ENCODE results near the gene A4GALT.

The A4GALT gene

DNA sequence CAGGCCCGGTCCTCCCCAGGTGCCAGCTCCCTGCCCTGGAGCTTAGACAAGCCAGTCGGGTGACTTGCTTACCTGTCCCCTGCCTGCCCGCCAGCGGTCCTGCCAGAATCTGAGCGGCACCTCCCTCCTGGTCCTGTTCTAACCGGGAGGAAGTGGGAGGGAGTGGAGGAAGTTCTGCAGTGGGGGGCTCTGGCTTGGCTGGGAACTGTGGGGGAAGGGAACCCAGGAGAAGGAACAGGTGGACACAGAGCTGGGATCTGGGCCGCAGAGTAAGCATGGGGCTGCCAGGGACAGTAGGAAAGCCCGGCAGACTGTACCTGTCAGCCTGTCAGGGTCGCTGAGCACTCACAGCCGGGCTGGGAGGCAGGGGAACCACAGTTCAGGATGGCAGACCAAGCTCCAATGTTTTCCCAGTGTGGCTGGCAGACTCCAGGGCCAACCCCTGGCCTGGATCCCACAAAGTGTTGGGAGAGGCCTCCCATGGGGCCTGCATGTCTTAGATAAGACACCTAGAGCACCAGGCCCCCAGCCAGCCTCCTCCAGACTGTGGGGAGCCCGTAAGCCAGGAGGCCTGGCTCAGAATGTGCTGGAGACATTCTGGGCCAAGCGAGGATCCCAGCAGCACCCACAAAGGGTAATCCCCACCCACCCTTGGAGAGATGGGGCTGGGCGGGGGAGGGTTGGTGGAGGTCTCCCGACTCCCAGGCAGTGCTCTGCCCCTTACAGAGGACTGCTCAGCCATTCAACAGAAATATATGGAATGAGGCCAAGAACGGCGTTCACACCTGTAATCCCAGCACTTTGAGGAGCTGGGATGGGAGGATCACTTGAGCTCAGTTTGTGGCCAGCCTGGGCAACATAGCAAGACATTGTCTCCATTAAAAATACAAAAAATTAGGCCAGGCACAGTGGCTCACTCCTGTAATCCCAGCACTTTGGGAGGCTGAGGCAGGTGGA, 73.8 kb downstream of the A4GALT start:
- no peak for DNase-seq

DNA sequence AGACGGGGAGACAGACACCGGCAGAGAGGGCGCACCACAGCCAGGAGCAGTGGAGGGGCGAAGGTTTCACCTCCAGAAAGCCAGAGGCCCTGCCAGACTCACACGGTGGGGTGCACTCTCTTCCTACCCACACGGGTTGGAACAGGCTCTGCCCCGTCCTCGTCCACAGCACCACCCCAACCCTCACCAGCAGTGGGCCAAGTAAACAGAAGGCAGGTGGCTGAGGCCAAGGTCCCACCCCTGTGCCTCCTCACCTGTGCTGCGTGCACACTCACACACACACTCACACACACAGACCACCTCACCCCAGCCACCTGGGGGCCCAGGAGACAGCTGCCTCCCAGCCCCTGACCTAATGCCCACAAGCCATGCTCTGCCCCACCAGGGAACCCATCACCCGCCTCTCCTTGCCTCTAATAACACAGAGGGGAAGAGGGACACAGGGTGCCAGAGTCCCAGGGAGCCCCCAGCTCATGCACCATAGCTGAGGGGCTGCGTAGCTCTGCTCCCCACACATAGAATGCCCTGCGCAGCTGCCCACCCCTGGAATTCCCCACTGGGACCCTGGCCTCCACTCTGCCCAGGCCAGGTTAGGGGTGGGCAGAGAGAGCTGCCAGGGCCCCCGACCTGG, 74.6 kb downstream of the A4GALT start:
- DNase-seq = no peak

DNA sequence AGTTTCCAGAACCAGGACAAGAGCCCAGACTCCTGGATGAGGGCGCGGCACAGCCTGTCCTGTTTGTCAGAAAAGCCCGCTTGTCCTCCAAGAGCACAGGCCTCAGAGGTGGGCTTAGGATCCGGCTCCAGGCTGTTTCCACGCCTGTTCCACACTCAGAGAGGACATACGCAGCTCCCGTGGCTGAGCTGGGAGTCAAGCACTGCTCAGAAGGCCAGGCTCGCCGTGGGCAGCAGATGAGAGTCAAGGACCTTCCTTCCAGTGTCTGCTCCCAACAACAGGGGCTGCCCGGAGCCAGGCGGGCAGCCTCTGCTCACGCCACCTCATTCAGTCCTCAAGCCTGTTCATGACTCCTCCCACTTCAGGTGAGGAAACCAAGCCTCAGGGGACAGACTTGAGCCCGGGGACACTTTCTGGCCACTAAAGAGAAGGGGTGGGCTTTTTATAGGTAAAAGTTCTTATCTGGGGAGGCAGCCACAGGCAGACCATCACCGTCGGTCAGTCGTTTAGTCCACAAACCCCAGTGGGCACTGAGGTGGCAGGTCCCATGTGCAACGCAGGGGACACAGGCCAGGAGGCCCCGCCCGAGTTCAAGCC, 75.2 kb downstream of the A4GALT start:
- no peak for DNase-seq

DNA sequence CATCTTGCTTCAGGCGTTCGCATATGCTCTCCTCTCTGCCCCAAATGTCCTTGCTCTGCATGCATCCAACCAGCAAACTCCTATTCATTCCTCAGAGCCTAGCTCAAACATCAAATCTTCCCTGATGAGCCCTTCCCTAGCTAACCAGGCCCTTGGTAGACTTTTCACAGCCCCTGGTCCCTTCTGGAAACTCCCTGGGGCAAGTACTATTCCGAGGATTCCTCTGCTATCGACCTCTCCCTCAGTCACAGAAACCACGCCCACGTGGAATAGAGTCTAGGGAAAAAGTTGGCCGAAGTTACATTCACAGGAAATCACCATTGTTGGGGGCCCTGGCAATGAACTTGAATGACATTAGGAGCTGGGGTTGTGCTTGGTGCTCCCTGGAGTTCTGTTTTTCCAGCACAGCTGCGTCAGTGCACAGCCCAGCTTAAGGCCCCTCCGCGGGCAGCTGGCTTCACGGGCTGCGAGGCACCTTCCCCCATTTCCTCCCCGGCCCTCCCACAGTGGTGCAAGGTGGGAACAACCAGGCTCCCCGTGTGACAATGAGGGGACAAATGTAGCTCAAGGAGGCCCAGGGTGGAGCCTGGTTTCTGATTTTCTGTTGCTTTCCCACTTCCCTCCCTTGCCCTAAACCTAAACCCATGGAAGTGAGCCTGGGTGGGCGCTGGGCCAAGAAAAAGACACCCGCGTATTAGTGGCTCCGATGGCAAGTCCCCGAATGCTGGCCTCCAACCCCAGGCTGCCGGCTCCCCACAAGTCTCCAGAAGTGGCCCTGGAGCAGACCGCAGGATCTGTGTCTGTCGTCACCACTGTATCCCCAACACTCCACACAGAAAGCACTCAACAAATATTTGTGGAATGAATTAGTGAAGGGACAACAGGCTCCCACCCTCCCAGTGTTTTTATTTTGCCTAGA, 76.0 kb downstream of the A4GALT start:
- no peak for DNase-seq

DNA sequence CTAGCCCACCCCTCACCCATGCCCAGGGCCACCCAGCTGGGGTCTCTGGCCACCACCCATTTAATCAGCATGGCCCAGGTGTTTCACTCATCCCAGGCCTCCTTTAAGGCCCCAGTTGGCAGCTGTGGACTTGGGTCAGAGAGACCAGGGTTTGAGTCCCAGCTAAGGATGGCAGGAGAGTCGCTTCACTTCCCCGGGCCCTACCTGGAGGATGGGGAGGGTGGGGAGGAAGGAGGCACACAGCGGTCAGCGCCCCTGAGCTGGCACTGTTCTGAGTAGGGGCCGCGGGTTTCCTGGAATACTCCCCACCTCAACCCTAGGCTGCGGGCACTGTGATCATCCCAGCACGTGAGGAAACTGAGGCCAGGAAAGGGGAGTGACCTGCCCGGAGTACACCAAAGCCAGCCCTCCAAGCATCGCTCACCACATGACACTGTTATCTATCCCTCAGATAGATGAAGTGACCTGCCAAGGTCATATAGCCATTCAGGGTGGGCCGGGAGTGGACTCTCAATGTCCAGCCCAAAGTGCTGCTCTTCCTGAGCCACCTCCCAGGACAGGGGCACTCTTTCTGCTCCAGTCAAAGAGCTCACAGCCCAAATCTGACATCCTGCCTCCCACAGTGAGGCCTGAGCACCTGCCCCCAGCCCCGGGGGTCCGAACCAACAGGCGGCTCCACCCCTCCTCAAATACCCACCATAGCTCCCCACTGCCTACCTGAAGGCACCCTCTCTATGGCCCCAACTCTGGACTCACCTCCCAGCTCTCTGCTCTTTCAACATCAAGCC, 76.8 kb downstream of the A4GALT start:
- DNase-seq = no peak

DNA sequence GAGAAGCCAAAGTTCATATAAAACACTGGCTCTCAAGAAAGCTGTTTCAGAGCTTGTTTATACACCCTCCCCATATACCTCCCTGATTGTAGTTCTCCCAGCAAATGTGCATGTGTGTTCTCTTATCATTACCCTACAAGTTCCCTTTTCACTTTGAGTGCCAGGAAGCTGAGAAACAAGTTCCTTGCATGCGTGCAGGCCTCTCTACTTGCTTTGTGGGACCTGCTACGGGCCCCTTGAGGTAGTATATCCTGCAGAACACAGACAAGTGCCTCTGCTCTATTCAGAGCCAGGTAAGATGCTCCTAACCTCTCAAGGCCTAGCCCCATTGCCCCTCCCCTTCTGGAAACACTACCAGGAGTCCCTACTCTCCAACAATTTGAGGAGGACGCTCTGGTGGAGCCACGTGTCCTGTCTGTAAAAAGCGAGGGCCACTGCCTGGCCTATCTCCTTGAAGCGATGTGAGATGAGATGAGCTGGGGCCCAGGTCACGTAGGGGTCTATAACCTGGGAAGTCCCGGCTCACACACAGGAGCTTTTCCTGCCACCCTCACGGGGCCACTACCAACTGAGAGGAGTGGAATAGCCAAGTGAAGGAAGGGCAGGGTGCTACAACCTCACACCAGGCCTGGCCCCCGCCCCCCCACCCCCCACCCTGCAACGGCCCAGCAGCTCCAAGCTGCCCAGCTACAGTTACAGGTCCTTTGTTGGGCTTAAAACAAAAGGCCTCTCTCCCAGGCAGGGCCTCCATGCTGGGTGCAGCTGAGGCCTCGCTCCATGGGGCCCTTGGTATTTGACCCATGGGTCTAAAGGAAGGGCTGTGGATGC, 77.7 kb downstream of the A4GALT start:
- DNase-seq = no peak
